OCI-LY7 (cell line): ENCODE data around the gene NME5. TPM values are rescaled to one million over a fixed set of nuclear protein-coding genes. Genes with fewer than 3 reads are reported as not detected.

Source experiments
- BruUV-seq: library from RNA; stranded (reverse); fragments of 400-500 nt; replicated peaks from 2 replicates; lab custom pipeline; 2021; lab: Mats Ljungman, UMichigan
- CTCF ChIA-PET: fragments of 300-600 bp; sonication (Branson Sonifier 250); formaldehyde crosslinking; loops from one replicate; lab custom pipeline; 2022; ENCODE audit warnings: antibody characterized with exemption; ENCODE audit not compliant: unreplicated experiment; lab: Charles Lee
- POLR2A ChIA-PET: fragments of 300-600 bp; sonication (Branson Sonifier 250); formaldehyde crosslinking; loops from one replicate; lab custom pipeline; 2022; ENCODE audit warnings: antibody characterized with exemption; lab: Charles Lee
- DNase-seq: peaks from one replicate; pipeline ENCODE4 v3.0.0-alpha.2; 2015; ENCODE audit warnings: low spot score
- H2AFZ ChIP-seq: fragments of 200-600 bp; sonication (generic), shearing (Covaris generic); 2 replicates; pipeline ENCODE4 v1.6.1; 2014; ENCODE audit warnings: mild to moderate bottlenecking, antibody characterized with exemption, low read length, moderate library complexity
- H3K27ac ChIP-seq: fragments of 200-600 bp; sonication (generic); 2 replicates; pipeline ENCODE4 v1.5.1; 2014; ENCODE audit warnings: mixed run types, low read depth, mild to moderate bottlenecking, moderate library complexity, low read length, inconsistent platforms; ENCODE audit not compliant: poor library complexity, severe bottlenecking
- H3K36me3 ChIP-seq: fragments of 200-600 bp; sonication (generic); 2 replicates; pipeline ENCODE4 v1.6.1; 2014; ENCODE audit warnings: mild to moderate bottlenecking, antibody characterized with exemption, low read length, moderate library complexity, mixed read lengths; ENCODE audit not compliant: insufficient read depth
- H3K4me1 ChIP-seq: fragments of 200-600 bp; sonication (generic); 2 replicates; pipeline ENCODE4 v1.5.1; 2014; ENCODE audit warnings: mild to moderate bottlenecking, low read length; ENCODE audit not compliant: insufficient read depth, poor library complexity, severe bottlenecking
- H3K4me2 ChIP-seq: fragments of 200-600 bp; sonication (generic); 2 replicates; pipeline ENCODE4 v1.6.1; 2014; ENCODE audit warnings: mild to moderate bottlenecking, low read length
- H3K4me3 ChIP-seq: fragments of 200-600 bp; sonication (generic); 2 replicates; pipeline ENCODE4 v1.5.1; 2014; ENCODE audit warnings: mild to moderate bottlenecking, low read depth, low read length; ENCODE audit not compliant: poor library complexity, severe bottlenecking
- H3K79me2 ChIP-seq: fragments of 200-600 bp; sonication (generic); 2 replicates; pipeline ENCODE4 v1.6.1; 2016; ENCODE audit warnings: low read depth, mild to moderate bottlenecking, low read length, moderate library complexity, mixed read lengths; ENCODE audit not compliant: insufficient read depth
- H3K9me2 ChIP-seq: fragments of 200-600 bp; sonication (generic); 2 replicates; pipeline ENCODE4 v1.6.1; 2016; ENCODE audit warnings: mild to moderate bottlenecking, low read length, mixed read lengths; ENCODE audit not compliant: insufficient read depth
- H3K9me3 ChIP-seq: fragments of 200-600 bp; sonication (generic); 2 replicates; pipeline ENCODE4 v1.6.1; 2014; ENCODE audit warnings: mild to moderate bottlenecking, mixed run types, low read length, mixed read lengths
- H4K20me1 ChIP-seq: fragments of 200-600 bp; sonication (generic); 2 replicates; pipeline ENCODE4 v1.6.1; 2014; ENCODE audit warnings: mild to moderate bottlenecking, antibody characterized with exemption, low read length, moderate library complexity, mixed read lengths; ENCODE audit not compliant: insufficient read depth
- CTCF ChIP-seq: fragments of 200-600 bp; sonication (generic); conservative IDR thresholded peaks from 2 replicates; pipeline ENCODE4 v1.5.1; 2014; ENCODE audit warnings: mild to moderate bottlenecking, antibody characterized with exemption, low read length, moderate library complexity, mixed read lengths
- EZH2phosphoT487 ChIP-seq: fragments of 200-600 bp; sonication (generic); IDR thresholded peaks from 2 replicates; pipeline ENCODE4 v1.6.1; 2018; ENCODE audit warnings: low read depth, borderline replicate concordance, mild to moderate bottlenecking, mixed run types, antibody characterized with exemption, low read length, moderate library complexity, mixed read lengths
- intact Hi-C: fragments of 100-400 bp; cut with micrococcal nuclease; formaldehyde crosslinking; loops from one replicate; pipeline ENCODE4 v1.10.0; 2022; ENCODE audit not compliant: unreplicated experiment
- total RNA-seq, 2 experiments: library from RNA; depleted of rRNA in 1 of 2; stranded (reverse); fragments of >200 nt in 1 of 2; shearing (Covaris generic) in 1 of 2; gene quantifications; 2 replicates each; pipeline ENCODE4 v1.2.3, GENCODE V29; 2014 to 2022

NME5 gene
- total RNA-seq, 2 experiments from 2014 or later: not detected

GRCh38 chr5:138095100-138095907 is 43.9 kb downstream of the NME5 start:
- Histone ChIP-seq H4K20me1 (no peaks in the 10 kb centered on the region), H2AFZ (no peak overlapping the region), H3K4me3 (no peak overlapping the region), H3K9me3 (no peaks in the 10 kb centered on the region), H3K36me3 (no peaks in the 10 kb centered on the region), H3K4me1 (no peaks in the 10 kb centered on the region), H3K9me2 (no peaks in the 10 kb centered on the region), H3K27ac (no peak overlapping the region), H3K4me2 (no peak overlapping the region), H3K79me2 (no peaks in the 10 kb centered on the region)
- ChIA-PET CTCF (no interaction called here), POLR2A (no interaction called here)
- no peak for TF ChIP-seq EZH2phosphoT487
- TF ChIP-seq CTCF: no peak
- BruUV-seq: no TSS peak
- DNase-seq: no peak
- intact Hi-C loops: no loop called here

- Histone ChIP-seq H3K27ac (no peak overlapping the region), H3K9me3 (no peaks in the 10 kb centered on the region), H3K79me2 (no peaks in the 10 kb centered on the region), H3K36me3 (no peaks in the 10 kb centered on the region), H3K4me2 (no peak overlapping the region), H3K9me2 (no peaks in the 10 kb centered on the region), H3K4me1 (no peaks in the 10 kb centered on the region), H4K20me1 (no peaks in the 10 kb centered on the region), H3K4me3 (no peak overlapping the region), H2AFZ (no peak overlapping the region)
- ChIA-PET POLR2A (interaction anchor here (0.7 kb wide), 1 partner anchor 1916 kb away, joined by 4 read pairs; no protein-coding TSS in a partner anchor), CTCF (no interaction called here)
- BruUV-seq: no TSS peak
- intact Hi-C loops: no loop called here
- no peak for TF ChIP-seq CTCF
- TF ChIP-seq EZH2phosphoT487: no peak
- no peak for DNase-seq
These were observed 46.2 kb downstream of the NME5 start for GRCh38 chr5:138093036-138093435.

- H3K4me1 ChIP-seq: no peaks in the 10 kb centered on the region
- intact Hi-C loops: no loop called here
- CTCF ChIA-PET: no interaction called here
These were observed 46.9 kb downstream of the NME5 start for GRCh38 chr5:138092301-138092700.

More at GRCh38 chr5:138092301-138092700, 46.9 kb downstream of the NME5 start:
- Histone ChIP-seq H3K4me2 (no peak overlapping the region), H2AFZ (no peak overlapping the region), H3K36me3 (no peaks in the 10 kb centered on the region), H4K20me1 (no peaks in the 10 kb centered on the region), H3K4me3 (no peak overlapping the region), H3K9me2 (no peaks in the 10 kb centered on the region), H3K27ac (no peak overlapping the region), H3K79me2 (no peaks in the 10 kb centered on the region), H3K9me3 (no peaks in the 10 kb centered on the region)
- DNase-seq: no peak
- TF ChIP-seq CTCF: no peak
- no peak for TF ChIP-seq EZH2phosphoT487
- no TSS peak for BruUV-seq
- POLR2A ChIA-PET: no interaction called here
